Peyer's patch (tissue), 4 donors: ENCODE data around the gene CA10. TPM values are rescaled to one million over a fixed set of nuclear protein-coding genes. Genes with fewer than 3 reads are reported as not detected.

Experiments
- DNase-seq, 3 donors: peaks; one replicate each; pipeline ENCODE4 v3.0.0-alpha.2; 2017 to 2019
- H3K27ac ChIP-seq, 4 donors: fragments of 200-600 bp; sonication (generic); one replicate each; pipeline ENCODE4 v1.5.1; 2016 to 2019
- H3K27me3 ChIP-seq, 2 donors: fragments of 200-600 bp; sonication (generic); one replicate each; pipeline ENCODE4 v1.5.1; 2019
- H3K36me3 ChIP-seq, 3 donors: fragments of 200-600 bp; sonication (generic); one replicate each; pipeline ENCODE4 v1.5.1; 2016 to 2019
- H3K4me1 ChIP-seq, 4 donors: fragments of 200-600 bp; sonication (generic); one replicate each; pipeline ENCODE4 v1.5.1; 2016 to 2019
- H3K4me3 ChIP-seq, 4 donors: fragments of 200-600 bp; sonication (generic); 1 replicate in 3 of 4; 2 replicates in 1 of 4; pipeline ENCODE4 v1.5.1; 2016 to 2019; ENCODE audit warnings: mild to moderate bottlenecking in 1 of 4
- H3K9me3 ChIP-seq, 4 donors: fragments of 200-600 bp; sonication (generic); one replicate each; pipeline ENCODE4 v1.5.1; 2016 to 2019; ENCODE audit warnings: mild to moderate bottlenecking in 1 of 4
- POLR2A ChIP-seq, 2 donors: fragments of 450-650 bp; IDR thresholded peaks; one replicate each; pipeline ENCODE4 v1.5.1; 2017; ENCODE audit warnings: antibody characterized with exemption in 2 of 2, mild to moderate bottlenecking in 2 of 2, moderate library complexity in 2 of 2
- total RNA-seq, 4 donors: library from RNA; depleted of rRNA; stranded (reverse); fragments of >200 nt; gene quantifications; one replicate each; pipeline ENCODE4 v1.1.0, GENCODE V29; 2016
- TF ChIP-seq, protein P1 (sequence below), 6 experiments: fragments of 450-650 bp in 4 of 6; fragments of 200-600 bp in 2 of 6; sonication (generic) in 1 of 6; IDR thresholded peaks; one replicate each; pipeline ENCODE4 v1.5.1; 2017 to 2019; ENCODE audit warnings: antibody characterized with exemption in 6 of 6, mild to moderate bottlenecking in 3 of 6, moderate library complexity in 1 of 6

The CA10 gene
- total RNA-seq, 4 donors from 2014 or later, result 1.4 to 1.7 TPM; not detected in 2

DNA sequence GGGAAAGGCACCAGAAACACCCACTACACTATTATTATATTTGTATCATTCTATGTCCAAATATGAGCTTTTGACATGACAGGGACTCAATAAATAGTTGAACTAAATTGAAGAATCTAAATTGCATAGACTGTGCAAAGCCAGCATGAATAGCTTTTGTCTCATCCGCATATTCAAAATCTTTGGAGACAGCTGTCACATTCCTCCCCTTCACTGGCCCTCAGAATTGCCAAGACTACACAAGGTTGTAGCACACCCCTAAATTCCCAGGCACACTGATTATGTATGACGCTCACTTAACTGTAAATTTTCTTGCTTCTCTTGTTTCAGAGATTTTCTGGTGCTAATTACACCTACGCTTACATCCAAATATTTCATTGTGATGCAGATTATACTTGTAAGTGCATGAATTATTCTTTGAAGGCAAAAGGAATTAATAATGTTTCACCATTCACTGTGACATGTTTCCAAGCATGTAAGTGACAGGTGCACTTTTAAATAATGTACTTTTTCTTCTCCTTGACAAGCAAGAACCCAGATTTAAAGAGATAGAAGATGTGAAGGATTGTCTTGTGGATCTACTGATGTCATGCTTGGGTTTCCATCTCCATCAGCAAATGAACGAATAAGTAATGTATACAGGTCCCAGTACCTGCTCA lies 47.5 kb downstream of the CA10 start:
- DNase-seq, result no peak
- no peaks in the 10 kb centered on the region for H3K27me3 ChIP-seq
- H3K4me1 ChIP-seq, result no peaks in the 10 kb centered on the region
- no peak overlapping the region for H3K27ac ChIP-seq
- no peak for TF ChIP-seq POLR2A (IDR thresholded peaks at IDR 0.05)
- TF ChIP-seq, protein P1, sequence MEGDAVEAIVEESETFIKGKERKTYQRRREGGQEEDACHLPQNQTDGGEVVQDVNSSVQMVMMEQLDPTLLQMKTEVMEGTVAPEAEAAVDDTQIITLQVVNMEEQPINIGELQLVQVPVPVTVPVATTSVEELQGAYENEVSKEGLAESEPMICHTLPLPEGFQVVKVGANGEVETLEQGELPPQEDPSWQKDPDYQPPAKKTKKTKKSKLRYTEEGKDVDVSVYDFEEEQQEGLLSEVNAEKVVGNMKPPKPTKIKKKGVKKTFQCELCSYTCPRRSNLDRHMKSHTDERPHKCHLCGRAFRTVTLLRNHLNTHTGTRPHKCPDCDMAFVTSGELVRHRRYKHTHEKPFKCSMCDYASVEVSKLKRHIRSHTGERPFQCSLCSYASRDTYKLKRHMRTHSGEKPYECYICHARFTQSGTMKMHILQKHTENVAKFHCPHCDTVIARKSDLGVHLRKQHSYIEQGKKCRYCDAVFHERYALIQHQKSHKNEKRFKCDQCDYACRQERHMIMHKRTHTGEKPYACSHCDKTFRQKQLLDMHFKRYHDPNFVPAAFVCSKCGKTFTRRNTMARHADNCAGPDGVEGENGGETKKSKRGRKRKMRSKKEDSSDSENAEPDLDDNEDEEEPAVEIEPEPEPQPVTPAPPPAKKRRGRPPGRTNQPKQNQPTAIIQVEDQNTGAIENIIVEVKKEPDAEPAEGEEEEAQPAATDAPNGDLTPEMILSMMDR (IDR thresholded peaks at IDR 0.05), result no peak
- H3K36me3 ChIP-seq, result no peaks in the 10 kb centered on the region
- no peaks in the 10 kb centered on the region for H3K9me3 ChIP-seq
- H3K4me3 ChIP-seq, result no peak overlapping the region

DNA sequence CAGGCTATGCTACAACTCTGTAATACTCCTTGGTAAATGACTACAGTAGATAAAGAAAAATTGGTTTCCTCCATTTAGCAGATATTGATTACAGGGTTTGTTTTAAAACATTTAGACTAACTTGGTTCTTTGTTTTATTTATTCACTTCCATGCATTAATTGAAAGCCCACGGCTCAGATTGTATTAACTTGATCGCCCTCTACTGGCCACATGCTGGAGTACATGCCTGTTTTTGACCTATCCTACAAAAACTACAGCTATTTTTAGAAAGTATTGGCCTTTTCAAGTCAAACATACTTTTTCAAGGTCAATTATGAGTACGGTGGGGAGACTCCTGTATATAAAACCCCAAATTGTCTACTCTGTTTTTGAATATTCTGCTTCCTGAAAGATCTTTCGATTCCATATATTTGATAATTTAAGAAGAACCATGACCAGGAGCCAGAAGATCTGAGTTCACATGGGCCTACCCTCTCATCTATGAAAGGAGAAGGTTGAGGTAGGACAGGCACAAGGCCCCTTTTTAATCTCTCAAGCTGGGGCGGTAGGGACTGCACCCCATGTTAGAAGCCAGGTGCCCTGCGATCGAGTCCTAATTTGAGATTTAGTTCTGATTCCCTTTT lies 51.8 kb downstream of the CA10 start:
- no peaks in the 10 kb centered on the region for H3K4me1 ChIP-seq
- no peaks in the 10 kb centered on the region for H3K27me3 ChIP-seq
- peak in 1 of 3 donors; percentile 58 for DNase-seq
- no peaks in the 10 kb centered on the region for H3K36me3 ChIP-seq
- TF ChIP-seq, protein P1 (IDR thresholded peaks at IDR 0.05), result peak in 5 of 6 experiments; percentile 34 to 63 (median 61)
- no peak for TF ChIP-seq POLR2A (IDR thresholded peaks at IDR 0.05)
- no peak overlapping the region for H3K4me3 ChIP-seq
- no peaks in the 10 kb centered on the region for H3K9me3 ChIP-seq
- no peak overlapping the region for H3K27ac ChIP-seq

DNA sequence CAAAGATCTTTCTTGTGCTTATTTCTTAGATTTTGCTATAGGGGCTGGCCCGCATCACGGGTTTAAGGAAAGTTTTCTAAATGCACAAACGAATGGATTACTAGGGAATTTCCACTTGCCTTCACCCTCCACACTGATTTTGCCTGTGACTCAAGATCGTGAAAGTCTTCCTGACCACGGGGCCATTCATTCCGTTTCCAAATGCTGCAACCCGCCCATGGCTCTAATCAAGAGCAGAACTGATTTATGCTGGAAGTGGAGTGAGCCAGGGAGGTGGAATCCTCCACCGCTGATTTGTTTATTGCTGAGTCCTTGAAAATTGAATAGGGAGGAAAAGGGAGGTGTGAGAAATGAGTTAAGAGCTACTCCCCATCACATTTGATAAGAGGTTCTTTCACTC lies 52.4 kb downstream of the CA10 start:
- Histone ChIP-seq H3K27me3 (no peaks in the 10 kb centered on the region), H3K27ac (no peak overlapping the region), H3K4me3 (no peak overlapping the region), H3K36me3 (no peaks in the 10 kb centered on the region), H3K4me1 (no peaks in the 10 kb centered on the region), H3K9me3 (no peaks in the 10 kb centered on the region)
- TF ChIP-seq, protein P1 (IDR thresholded peaks at IDR 0.05), result no peak
- TF ChIP-seq POLR2A (IDR thresholded peaks at IDR 0.05), result no peak
- no peak for DNase-seq

DNA sequence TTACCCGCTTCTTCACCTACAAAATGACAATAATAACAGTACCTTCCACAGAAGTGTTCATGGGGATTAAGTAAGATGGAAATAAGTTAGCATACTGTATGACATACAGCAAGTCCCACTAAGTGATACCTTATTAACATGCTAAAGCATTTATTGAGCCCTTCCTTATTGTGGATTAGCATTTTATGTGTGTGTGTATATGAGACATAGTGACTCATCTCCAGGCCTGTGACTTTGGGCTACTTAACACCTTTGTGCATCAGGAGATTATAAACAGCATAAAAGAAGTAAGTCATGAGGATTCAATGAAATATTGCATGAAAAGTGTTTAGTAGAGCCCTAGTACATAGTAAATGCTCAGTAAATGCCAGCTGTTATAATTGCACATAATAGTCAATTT lies 52.9 kb downstream of the CA10 start:
- DNase-seq, result no peak
- TF ChIP-seq, protein P1 (IDR thresholded peaks at IDR 0.05), result no peak
- TF ChIP-seq POLR2A (IDR thresholded peaks at IDR 0.05), result no peak
- no peaks in the 10 kb centered on the region for H3K4me1 ChIP-seq
- no peak overlapping the region for H3K27ac ChIP-seq
- no peaks in the 10 kb centered on the region for H3K9me3 ChIP-seq
- H3K4me3 ChIP-seq, result no peak overlapping the region
- H3K27me3 ChIP-seq, result no peaks in the 10 kb centered on the region
- H3K36me3 ChIP-seq, result no peaks in the 10 kb centered on the region

DNA sequence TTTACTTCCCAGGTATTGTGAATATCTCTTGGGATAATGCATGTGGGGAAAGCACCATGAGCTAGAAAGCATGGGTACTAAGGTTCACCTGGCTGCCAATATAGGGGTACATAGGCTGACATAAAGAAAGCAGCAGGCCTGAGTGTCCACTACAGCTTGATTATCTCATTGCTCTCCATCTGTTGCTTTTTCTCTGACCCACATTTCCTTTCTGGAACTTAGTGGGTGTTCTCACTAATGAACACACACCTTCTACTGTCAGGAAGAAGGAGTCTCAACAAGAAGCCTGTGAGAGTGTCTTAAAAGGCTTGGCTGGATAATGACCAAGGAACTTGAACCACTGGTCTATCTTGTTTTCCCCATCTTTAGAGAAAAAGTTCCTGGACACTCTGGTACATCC lies 62.5 kb downstream of the CA10 start:
- DNase-seq, result no peak
- H3K4me3 ChIP-seq, result no peak overlapping the region

DNA sequence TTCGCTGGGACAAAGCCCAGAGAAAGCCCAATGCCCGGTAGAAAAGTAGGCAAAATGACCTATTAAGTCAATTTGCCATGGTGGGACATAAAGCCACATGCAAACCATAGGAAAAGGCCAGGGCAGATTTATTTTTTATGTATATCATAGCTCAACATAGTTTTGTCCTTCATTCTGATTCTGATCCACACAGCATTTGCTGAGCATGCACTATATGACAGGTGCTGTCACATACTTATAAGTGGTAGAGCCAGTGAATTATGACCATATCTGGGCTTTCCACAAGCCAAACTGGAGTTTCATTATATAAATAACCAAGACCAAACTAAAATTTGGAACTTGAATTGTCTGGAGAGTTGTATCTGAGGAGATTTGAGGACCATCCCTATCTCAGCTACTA lies 74.3 kb downstream of the CA10 start:
- Histone ChIP-seq H3K9me3 (no peaks in the 10 kb centered on the region), H3K36me3 (no peaks in the 10 kb centered on the region), H3K4me3 (no peak overlapping the region), H3K27me3 (no peaks in the 10 kb centered on the region), H3K27ac (no peak overlapping the region), H3K4me1 (no peaks in the 10 kb centered on the region)
- no peak for DNase-seq
- TF ChIP-seq, protein P1 (IDR thresholded peaks at IDR 0.05), result no peak
- TF ChIP-seq POLR2A (IDR thresholded peaks at IDR 0.05), result no peak

More for the DNA sequence above, 62.5 kb downstream of the CA10 start:
- Histone ChIP-seq H3K27me3 (no peaks in the 10 kb centered on the region), H3K27ac (no peak overlapping the region), H3K4me1 (no peaks in the 10 kb centered on the region), H3K36me3 (no peaks in the 10 kb centered on the region), H3K9me3 (no peaks in the 10 kb centered on the region)
- no peak for TF ChIP-seq POLR2A (IDR thresholded peaks at IDR 0.05)
